ENCODE results near the gene LARP6. TPM values are rescaled to one million over a fixed set of nuclear protein-coding genes. Genes with fewer than 3 reads are reported as not detected.
"Not testable (repeated sequence)": the region's sequence is repeated elsewhere in the genome, so short reads cannot be mapped to it uniquely, and the experiment has no call there.

Gene LARP6
- total RNA-seq, 1 donor from 2014 or later: 101 TPM

DNA sequence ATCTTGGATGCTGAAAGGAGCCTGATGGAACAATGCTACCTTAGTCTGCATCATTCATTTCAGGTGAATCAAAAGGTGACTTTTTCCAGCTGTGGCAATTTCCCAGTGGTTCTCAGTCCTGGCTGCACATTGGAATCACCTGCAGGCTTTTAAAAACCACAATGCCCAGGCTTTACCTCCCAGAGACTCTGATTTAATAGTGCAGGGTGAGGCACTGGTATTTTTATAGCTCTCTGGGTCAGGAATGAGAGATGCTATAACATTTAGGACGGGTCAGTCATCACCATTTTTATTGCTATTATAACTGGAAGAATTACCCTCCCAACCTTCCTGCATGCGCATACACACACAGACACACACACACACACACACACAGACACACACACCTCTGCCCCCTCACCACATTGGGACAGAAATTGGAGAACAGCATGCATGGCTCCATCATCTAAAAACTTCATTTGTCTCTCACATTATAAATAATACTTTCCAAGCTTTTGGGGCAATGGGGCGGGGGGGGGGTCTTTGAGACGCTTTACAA is 41.1 kb downstream of the LARP6 start:
- no peak for DNase-seq (ENCODE audit: low read depth)

DNA sequence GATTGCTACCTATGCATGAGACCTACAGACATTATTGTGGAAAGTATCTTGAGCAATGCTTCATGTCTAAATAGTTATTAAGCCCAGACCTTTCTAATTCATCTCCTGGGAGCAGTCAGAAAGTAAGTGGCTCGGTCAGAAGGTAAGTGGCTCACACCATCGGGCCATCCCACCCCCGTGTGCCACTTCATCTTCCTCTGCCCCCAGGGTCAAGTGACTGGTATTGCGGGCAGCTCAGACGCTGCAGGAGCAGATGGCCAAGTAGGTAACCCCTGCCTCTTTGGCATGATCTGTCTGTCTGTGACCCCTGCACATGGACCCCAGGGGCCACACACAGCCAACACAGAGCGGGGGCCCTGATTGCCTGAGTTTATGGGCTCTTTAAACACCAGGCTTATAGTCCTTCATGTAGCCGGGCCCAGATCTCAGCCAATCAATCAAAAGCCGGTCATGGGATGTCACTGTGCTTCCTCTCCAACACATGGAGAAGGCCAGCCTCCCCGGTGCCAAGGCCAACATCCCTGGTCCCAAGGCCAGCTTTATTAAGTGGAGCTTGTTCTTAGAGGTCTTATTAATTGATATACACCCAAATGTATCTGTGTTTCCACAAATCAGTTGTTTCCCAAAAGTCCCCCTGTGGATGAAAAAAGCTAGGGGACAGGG is 42.9 kb downstream of the LARP6 start:
- H3K4me3 ChIP-seq (ENCODE audit: low read depth, low read length): no peak overlapping the region
- DNase-seq (ENCODE audit: low read depth): no peak
- H3K36me3 ChIP-seq (ENCODE audit: control insufficient read depth, insufficient read depth, low read length): no peaks in the 10 kb centered on the region
- H3K27me3 ChIP-seq (ENCODE audit: control insufficient read depth, insufficient read depth, low read length): no peaks in the 10 kb centered on the region
- TF ChIP-seq, protein P1, sequence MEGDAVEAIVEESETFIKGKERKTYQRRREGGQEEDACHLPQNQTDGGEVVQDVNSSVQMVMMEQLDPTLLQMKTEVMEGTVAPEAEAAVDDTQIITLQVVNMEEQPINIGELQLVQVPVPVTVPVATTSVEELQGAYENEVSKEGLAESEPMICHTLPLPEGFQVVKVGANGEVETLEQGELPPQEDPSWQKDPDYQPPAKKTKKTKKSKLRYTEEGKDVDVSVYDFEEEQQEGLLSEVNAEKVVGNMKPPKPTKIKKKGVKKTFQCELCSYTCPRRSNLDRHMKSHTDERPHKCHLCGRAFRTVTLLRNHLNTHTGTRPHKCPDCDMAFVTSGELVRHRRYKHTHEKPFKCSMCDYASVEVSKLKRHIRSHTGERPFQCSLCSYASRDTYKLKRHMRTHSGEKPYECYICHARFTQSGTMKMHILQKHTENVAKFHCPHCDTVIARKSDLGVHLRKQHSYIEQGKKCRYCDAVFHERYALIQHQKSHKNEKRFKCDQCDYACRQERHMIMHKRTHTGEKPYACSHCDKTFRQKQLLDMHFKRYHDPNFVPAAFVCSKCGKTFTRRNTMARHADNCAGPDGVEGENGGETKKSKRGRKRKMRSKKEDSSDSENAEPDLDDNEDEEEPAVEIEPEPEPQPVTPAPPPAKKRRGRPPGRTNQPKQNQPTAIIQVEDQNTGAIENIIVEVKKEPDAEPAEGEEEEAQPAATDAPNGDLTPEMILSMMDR (IDR thresholded peaks at IDR 0.05; ENCODE audit: insufficient read depth, low read length, poor library complexity, severe bottlenecking): no peak

More for the DNA sequence above, 41.1 kb downstream of the LARP6 start:
- no peak overlapping the region for H3K4me3 ChIP-seq (ENCODE audit: low read depth, low read length)
- TF ChIP-seq, protein P1 (IDR thresholded peaks at IDR 0.05; ENCODE audit: insufficient read depth, low read length, poor library complexity, severe bottlenecking): no peak
- H3K36me3 ChIP-seq (ENCODE audit: control insufficient read depth, insufficient read depth, low read length): no peaks in the 10 kb centered on the region
- no peaks in the 10 kb centered on the region for H3K27me3 ChIP-seq (ENCODE audit: control insufficient read depth, insufficient read depth, low read length)

- H3K36me3 ChIP-seq (ENCODE audit: control insufficient read depth, insufficient read depth, low read length): no peaks in the 10 kb centered on the region
- H3K27me3 ChIP-seq (ENCODE audit: control insufficient read depth, insufficient read depth, low read length): no peaks in the 10 kb centered on the region
- TF ChIP-seq, protein P1 (IDR thresholded peaks at IDR 0.05; ENCODE audit: insufficient read depth, low read length, poor library complexity, severe bottlenecking): no peak
- DNase-seq (ENCODE audit: low read depth): no peak
- H3K4me3 ChIP-seq (ENCODE audit: low read depth, low read length): no peak overlapping the region
Measured at GRCh38 chr15:70806992-70807712, 46.8 kb downstream of the LARP6 start.

GRCh38 chr15:70804388-70804787 is 49.6 kb downstream of the LARP6 start:
- H3K36me3 ChIP-seq (ENCODE audit: control insufficient read depth, insufficient read depth, low read length); H3K4me3 ChIP-seq (ENCODE audit: low read depth, low read length); DNase-seq (ENCODE audit: low read depth); H3K27me3 ChIP-seq (ENCODE audit: control insufficient read depth, insufficient read depth, low read length): not testable (repeated sequence)

DNA sequence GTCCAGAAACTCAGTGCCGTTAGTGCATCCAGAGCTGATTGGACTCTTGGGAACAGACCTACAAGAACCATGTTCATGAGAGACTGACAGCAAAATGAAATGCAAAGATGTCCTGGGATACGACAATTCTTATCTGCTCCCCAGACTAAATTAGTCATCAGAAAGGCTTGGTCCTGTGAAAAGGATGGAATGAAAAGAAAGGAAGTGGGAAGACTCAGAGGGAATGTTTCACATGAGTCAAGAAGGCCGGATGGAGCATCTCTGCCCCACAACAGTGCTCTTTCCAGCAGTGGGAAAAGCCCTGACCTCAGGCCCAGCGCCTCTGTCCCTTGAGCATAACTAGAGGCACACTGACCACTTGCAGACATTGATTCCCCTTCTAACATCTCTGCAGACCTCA is 51.3 kb downstream of the LARP6 start:
- TF ChIP-seq, protein P1 (IDR thresholded peaks at IDR 0.05; ENCODE audit: insufficient read depth, low read length, poor library complexity, severe bottlenecking): no peak
- Histone ChIP-seq H3K36me3 (ENCODE audit: control insufficient read depth, insufficient read depth, low read length) (no peaks in the 10 kb centered on the region), H3K4me3 (ENCODE audit: low read depth, low read length) (no peak overlapping the region), H3K27me3 (ENCODE audit: control insufficient read depth, insufficient read depth, low read length) (no peaks in the 10 kb centered on the region)
- no peak for DNase-seq (ENCODE audit: low read depth)

DNA sequence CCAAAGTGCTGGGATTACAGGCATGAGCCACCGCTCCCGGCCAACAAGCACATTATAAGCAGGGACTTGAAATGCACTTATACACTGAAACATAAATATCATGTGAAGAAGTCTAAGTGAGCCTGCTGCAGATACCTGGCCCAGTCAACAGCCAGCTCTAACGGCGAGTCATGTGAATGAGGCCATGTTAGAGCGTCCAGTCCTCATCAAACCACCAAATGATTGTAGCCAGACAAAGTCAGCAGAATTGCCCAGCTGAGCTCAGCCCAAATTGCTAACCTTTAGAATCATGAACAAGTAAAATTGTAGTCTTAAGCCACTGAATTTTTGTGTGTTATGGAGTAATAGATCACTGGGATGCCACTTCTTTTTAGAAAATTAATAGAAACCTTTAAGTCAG is 52.8 kb downstream of the LARP6 start:
- DNase-seq (ENCODE audit: low read depth): no peak
- TF ChIP-seq, protein P1 (IDR thresholded peaks at IDR 0.05; ENCODE audit: insufficient read depth, low read length, poor library complexity, severe bottlenecking): no peak
- no peaks in the 10 kb centered on the region for H3K36me3 ChIP-seq (ENCODE audit: control insufficient read depth, insufficient read depth, low read length)
- H3K4me3 ChIP-seq (ENCODE audit: low read depth, low read length): no peak overlapping the region
- no peaks in the 10 kb centered on the region for H3K27me3 ChIP-seq (ENCODE audit: control insufficient read depth, insufficient read depth, low read length)

Data from kidney epithelial cell (primary cell).